Activated naive CD4-positive, alpha-beta T cell treated with anti-CD3 and anti-CD28 coated beads, Interleukin-2, amount 50 U/mL, for 16 hours (primary cell): ENCODE results near the gene KRT34.
"Not testable (repeated sequence)": the region's sequence is repeated elsewhere in the genome, so short reads cannot be mapped to it uniquely, and the experiment has no call there.

Source experiments
- DNase-seq: peaks from one replicate; pipeline ENCODE4 v3.0.0-alpha.2; 2020

The KRT34 gene

GRCh38 chr17:41360296-41360995 lies 21.7 kb downstream of the KRT34 start:
- DNase-seq, result no peak

DNA sequence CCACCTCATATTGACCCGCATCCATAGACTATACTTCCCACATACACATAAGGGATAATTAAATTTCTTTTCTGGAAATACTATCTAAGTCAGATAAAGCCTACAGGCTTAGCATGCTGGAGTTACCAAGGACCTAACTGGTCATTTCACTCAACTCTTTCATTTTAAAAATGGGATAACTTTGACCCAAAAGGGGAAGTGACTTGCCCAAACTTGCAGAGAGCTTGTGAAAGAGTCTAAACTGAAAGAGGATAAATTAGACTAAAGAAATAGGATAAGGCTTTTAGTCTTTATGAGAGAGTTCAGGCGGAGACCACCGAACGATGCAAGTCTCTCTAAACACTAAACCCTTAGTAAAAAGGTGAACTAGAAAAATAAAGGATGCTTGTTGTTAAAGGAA lies 27.6 kb downstream of the KRT34 start:
- no peak for DNase-seq

DNA sequence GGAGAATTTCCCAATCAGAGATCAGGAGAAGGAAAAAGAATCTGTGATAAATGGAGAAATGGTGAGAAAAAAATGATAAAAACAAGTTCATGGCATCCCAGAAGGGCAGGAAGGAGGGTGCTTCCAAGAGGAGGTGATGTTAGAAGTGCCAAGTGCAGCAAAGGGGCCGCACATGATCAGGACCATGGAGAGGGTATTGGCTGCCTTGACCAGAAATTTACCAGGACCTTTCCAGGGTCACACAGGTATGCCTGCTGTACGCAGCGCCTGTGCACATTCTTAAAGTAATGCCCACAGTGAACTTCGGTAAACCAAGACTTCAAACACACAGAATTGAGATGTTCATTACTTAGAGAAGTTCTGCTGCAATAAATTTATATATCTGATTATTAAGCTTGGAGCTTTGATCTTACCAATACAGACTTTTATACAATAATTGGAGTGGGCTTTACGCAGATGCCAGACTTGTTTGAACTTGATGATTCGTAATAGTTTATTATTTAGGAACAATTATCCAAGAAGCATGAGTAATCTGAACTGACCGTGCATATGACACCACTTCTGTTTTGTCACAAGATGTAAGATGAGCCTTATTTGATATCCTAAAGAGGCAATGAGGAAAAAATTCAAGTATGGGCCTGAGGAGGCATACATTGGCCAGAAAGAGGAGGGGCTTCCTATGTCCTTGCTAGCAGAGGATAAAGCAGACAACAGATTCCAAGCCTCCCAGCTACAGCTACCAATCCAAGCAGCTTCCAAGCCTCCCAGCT lies 29.3 kb downstream of the KRT34 start:
- DNase-seq, result no peak

DNA sequence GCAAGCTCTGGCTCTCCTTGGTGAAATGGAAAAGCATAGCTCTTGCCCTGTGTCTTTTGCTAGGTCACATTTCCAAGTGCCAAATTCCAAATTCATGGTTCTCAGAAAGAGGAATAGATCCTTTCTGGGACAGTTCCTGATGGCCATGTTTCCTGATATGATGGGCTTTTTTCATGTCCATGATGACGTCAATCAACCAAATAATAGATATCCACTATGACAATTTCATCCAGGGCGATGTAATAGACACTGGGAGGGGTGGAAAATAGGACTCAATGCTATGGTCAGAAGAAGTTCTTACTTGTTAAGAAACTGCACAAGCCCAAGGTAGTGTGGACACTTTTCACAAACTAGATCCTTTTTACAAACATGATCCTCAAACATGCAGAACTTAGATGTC lies 30.9 kb downstream of the KRT34 start:
- no peak for DNase-seq

DNA sequence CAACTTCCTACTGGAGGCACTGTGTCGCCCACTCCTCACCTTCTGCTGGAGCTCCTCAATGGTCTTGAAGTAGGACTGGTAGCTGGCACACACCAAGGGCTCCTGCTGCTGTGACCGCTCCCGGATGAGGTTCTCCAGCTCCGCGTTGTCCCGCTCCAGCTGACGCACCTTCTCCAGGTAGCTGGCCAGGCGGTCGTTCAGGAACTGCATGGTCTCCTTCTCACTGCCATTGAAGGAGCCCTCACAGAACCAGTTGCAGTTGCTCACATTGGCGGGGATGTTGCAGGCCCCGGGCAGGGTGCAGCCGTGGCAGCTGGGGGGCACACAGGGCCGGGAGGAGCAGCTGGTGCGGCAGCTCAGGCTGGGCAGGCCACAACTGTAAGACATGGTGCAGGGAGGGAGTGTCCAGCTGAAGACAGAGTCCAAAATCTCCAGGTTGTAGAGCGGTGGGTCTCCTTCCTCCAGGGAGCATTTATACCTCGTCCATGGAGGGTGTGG lies 31.7 kb downstream of the KRT34 start, which contains the start of gene KRT33A:
KRT33A (minus strand) TSS at position 448 of the 498 bp plus-strand sequence; CDS start at position 387, 61 bp downstream.
- DNase-seq, result not testable (repeated sequence)

DNA sequence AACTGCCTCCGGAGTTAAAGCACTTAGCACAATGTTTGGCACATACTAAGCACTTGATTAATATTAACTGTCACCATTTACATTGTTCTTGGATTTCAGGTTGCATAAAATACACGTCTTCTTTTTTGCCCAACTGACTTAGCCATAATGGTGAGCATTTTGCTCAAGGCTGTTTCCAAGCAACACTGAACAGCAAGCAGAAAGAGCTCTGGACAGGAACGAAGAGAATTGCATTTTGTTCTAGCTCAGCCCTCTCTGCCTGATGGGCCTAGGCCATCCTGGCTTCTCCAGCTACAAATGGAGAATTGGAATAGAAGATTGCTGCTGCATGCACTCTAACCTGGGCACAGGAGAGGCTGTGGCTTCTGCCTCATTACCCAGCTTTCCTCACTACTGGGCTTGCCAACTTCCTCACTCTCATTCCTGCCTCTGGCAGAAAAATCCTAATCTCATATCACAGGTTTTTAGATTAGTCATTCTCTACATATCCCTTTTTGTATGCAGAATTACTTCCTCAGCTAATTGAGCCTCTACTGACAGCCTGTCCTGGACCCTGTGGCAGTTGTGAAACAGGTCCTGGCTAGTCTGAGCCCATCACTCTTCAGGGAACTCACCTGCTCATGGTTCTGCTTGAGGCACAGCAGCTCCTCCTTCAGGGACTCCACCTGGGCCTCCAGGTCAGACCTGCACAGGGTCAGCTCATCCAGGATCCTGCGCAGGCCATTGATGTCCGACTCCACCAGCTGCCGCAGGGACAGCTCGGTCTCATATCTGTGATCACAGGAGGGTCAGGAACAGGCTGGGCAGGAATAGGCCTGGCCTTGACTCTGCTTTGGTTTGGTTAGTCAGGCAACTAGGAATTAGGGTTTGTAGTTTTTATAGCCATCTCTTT lies 34.0 kb downstream of the KRT34 start:
- DNase-seq, result no peak

DNA sequence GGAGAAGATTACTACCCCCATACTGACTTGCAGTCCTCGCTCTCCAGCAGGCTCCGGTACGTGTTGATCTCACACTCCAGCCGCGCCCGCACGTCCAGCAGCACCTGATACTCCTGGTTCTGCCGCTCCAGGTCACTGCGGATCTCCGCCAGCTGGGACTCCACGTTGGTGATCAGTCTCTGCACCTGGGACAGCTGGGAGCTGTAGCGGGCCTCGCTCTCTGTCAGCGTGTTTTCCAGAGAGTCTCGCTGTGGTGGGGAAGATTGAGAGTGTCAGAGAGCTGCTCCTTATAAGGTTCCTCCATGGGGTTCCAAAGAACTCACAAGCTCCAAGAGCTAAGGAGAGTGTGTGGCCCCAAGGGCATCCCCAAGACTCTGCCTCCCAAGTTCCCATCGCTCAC lies 35.7 kb downstream of the KRT34 start:
- not testable (repeated sequence) for DNase-seq

- DNase-seq, result no peak
These were observed 36.1 kb downstream of the KRT34 start for GRCh38 chr17:41345992-41346391.

GRCh38 chr17:41343029-41343428 lies 39.1 kb downstream of the KRT34 start:
- DNase-seq, result no peak

DNA sequence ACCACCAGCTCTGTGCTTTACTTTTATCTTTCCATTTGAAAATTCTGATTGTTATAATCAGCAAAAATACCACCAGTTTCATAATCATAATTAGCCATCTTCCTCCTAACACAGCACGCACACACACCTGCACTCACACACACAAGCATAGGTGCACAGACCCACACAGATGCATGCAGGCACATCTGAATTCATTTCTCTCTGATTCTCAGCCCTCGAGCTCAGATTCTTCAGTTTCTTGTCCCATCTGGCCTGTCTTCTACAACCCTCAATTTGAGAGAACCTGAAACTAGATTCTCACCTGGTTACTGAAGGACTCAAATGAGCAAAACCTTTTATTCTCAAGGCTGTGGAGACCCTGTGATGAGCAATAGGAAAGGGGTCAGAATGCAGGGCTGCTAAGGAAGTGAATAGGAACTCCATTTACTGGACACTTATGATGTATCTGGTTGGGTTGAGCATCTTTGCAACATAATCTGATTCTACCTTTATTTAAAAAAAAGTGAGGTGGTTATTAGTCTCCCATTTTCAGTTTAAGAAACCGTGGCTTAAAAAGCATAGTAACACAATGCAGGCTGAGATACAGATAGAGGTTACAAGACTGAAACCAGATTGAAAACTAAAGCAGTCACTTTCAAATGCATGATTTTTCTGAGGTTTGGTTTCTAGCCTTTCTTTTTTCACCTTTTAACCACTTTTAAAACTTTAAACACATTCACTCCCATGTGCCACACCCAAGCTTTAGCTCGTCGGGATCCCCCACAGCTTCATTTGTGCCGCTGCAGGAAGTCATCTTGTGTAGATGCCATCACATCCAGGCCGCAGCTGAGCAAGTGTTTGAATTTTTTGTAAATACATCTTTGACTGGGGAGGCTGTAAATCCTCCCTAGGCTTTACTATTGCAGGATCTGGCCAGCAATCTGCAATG lies 40.9 kb downstream of the KRT34 start:
- peak; percentile 43 for DNase-seq

DNA sequence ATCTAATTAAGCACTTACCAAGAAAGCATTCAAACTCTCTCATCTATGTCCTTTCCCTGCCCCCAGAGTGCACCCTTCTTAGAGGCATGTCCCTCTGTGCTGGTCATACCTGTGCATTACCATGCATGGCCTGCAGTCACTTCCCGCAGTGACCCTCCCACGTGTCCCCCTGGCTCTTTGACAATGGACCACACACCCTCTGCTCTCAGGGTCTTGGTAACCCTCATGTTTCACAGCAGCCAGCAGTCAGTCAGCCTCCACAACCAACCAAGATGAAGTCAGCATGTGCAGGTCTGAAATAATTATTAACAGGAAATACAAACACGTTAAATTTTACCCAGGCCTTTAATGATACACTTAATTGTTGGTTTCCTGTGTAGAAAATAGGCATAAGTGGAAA lies 41.6 kb downstream of the KRT34 start:
- DNase-seq, result no peak

DNA sequence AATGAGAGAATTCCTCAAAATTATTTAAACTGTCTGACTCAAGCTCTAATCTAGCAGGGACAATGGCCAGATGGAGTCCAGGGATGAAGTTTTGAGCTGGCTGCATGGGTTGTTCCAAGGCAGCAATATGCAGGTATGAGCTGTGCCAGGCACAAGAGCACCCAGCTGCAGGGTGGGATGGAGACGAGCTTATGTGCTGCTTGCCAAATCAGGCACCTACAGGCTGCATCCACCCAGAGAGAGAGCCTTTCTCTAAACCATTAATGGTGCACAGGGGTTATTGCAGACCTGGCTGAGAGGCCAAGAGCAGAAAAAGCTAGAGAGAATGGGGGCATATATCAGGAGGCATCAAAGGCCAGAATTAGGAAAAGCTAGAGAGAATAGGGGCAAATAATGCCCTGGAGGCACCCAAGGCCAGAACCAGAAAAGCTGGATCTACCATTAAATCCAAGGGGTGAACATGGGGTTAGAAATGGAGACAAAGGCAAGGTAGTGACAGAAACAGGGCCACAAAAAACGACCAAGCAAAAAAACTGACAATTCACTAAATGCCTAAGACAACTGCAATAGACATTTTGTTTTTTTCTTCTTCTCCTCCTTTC lies 42.4 kb downstream of the KRT34 start:
- DNase-seq, result no peak

DNA sequence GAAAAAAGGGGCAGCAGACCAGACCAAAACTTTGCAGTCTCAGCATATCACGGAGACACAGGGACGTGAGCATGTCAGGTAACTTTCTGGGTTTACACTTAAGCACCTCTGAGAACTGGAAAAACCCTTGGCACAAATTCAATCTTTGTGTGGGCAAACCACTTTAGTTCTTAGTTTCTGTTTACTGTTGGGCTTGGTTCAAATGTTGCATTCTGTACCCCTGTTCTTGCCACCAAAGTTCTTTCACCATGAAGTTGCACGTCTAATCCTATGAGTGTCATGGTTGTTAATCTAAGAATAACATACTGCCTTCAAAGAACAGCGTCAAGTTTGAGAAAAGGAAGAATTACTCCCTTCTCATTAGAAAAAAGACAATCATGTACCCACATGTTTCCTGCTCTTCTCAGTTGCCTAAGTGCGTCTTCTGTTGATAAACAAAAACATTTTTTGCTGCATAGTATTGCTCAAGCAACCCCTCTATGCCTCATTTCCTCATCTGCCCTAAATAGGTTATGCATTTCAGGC lies 43.1 kb downstream of the KRT34 start:
- DNase-seq, result no peak

DNA sequence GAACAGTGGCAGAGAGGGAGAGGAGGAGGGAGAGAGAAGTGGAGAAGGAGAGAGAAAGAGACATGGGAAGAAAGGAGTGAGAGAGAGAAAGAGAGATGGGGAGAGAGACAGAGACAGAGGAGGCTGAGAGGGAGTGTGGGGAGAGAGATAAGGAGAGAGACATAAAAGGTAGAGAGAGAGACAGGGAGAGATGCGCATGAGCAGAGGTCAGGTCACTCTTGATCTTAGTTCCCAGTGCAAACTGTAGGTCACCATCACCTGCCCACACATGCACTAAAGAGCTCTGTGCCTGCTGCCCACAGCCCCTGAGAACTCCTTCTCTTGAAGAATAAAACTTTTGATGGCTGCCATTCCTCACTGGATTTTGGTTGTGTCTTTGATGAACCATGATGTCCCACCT lies 46.4 kb downstream of the KRT34 start:
- no peak for DNase-seq

DNA sequence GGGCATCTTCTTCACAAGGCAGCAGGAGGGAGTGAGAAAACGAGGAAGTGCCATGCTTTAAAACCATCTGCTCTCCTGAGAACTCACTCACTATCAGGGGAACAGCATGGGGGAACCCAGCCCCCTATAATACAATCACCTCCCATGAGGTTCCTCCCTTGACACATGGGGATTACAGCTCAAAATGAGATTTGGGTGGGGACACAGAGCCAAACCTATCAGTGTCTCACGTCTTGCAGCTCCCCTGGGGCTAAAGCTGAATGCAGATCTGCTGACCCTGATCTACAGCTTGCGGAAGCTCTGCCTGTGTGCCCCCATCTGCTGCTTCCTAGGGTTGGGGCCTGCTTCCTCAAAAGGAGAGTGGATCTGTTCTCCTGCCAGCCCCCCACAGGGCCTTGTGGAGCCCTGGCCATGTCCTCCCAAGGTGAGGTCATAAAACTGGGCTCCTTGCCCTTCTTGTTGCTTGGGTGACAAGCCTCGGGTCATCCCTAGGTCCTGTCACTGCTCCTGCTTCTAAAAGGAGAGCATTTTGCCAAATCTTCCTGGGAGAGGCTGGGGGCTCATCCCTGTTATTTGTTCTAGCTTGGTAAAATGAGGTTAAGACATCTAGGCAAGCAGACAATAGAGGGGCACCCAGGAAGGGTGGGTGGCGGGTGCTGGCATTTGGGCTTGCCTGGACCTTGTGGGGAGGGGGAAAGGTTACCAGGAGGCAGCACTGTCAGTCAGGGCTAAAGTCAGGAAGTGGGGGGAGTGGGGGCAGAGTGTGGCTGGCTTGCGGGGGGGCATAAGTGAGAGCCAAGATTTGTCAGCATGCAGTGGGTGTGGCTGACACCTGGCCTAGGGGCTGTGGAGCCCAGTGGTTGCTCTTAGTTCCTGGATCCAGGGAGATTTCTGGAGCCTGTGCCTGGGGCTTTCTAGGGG lies 47.5 kb downstream of the KRT34 start:
- DNase-seq, result no peak

GRCh38 chr17:41333836-41334235 lies 48.3 kb downstream of the KRT34 start:
- DNase-seq, result no peak

DNA sequence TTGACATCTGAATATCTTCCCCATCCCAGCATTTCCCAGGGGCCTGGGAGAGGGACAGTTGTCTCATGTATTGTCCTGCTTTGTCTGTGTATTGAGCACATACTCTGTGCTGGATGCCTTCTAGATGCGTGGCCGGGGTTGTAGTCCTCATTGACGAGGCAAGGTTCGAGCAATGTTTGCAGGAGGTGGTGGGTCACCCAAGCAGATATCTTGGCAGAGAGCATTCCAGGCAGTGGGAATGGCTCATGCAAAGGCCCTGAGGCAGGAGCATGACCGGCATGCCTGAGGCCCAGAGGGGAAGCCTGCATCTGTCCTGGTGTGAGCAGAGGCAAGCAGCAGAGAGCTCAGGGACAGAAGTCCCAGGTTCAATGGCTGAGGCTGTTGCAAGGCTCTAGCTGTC lies 49.0 kb downstream of the KRT34 start:
- DNase-seq, result no peak

DNA sequence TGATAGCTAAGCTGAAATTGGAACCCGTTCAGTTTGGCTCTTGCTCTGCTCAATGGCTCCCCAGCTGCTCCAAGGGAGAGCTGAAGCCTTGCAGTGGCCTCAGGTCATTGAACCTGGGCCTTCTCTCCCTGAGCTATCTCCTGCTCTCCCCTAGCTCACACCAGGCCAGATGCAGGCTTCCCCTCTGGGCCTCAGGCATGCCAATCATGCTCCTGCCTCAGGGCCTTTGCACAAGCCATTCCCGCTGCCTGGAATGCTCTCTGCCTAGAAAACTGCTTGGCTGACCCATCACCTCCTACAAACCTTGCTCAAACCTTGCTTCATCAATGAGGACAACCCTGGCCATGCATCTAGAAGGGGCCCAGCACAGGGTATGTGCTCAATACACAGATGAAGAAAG lies 49.9 kb downstream of the KRT34 start:
- DNase-seq, result no peak

GRCh38 chr17:41331606-41332005 lies 50.5 kb downstream of the KRT34 start:
- no peak for DNase-seq

- no peak for DNase-seq
These were observed 52.7 kb downstream of the KRT34 start for GRCh38 chr17:41329279-41329948.
